SK-N-SH (cell line): ENCODE measurements around the gene BMPR1B. TPM values are rescaled to one million over a fixed set of nuclear protein-coding genes. Genes with fewer than 3 reads are reported as not detected.

ENCODE experiments used
- CTCF ChIA-PET: fragments of 300-600, 350-600 bp; formaldehyde crosslinking; extraction: SDS; loops from one replicate; lab custom pipeline; 2021; lab: Yijun Ruan, JAX
- POLR2A ChIA-PET: fragments of 350-600 bp; sonication (Branson Sonifier 250); formaldehyde crosslinking; extraction: SDS; loops from one replicate; lab custom pipeline; 2020; ENCODE audit warnings: antibody characterized with exemption, inconsistent platforms; lab: Yijun Ruan, JAX
- DNase-seq: peaks from one replicate; pipeline ENCODE4 v3.0.0; 2012
- H2AFZ ChIP-seq: fragments of 200-600 bp; sonication (generic); 2 replicates; pipeline ENCODE4 v1.8.1; 2016; ENCODE audit warnings: antibody characterized with exemption, mild to moderate bottlenecking, low read depth
- H3F3A ChIP-seq: fragments of 200-600 bp; sonication (generic); replicated peaks from 2 replicates; pipeline ENCODE3; 2016; ENCODE audit warnings: antibody characterized with exemption, mild to moderate bottlenecking; ENCODE audit not compliant: insufficient read depth
- H3K27ac ChIP-seq, 2 experiments: fragments of 200-500 bp in 1 of 2; fragments of 200-600 bp in 1 of 2; sonication (Bioruptor generic) in 1 of 2; sonication (generic), shearing (Covaris generic) in 1 of 2; 2 replicates each; pipeline versions ENCODE4 v1.5.1 to v1.6.1; 2014 to 2016; ENCODE audit warnings: low read depth in 2 of 2, inconsistent platforms in 1 of 2, low read length in 1 of 2, mild to moderate bottlenecking in 1 of 2, mixed read lengths in 1 of 2
- H3K27me3 ChIP-seq: fragments of 200-600 bp; sonication (generic), shearing (Covaris generic); 2 replicates; pipeline ENCODE4 v1.6.1; 2016; ENCODE audit warnings: mixed run types; ENCODE audit not compliant: insufficient read depth
- H3K36me3 ChIP-seq, 2 experiments: fragments of 200-500 bp in 1 of 2; fragments of 200-600 bp in 1 of 2; sonication (Bioruptor generic) in 1 of 2; sonication (generic) in 1 of 2; replicated peaks in 1 of 2; 2 replicates each; pipeline versions ENCODE3 to v1.5.1; 2014 to 2016; ENCODE audit warnings: low read length in 1 of 2, mild to moderate bottlenecking in 1 of 2; ENCODE audit not compliant: insufficient read depth in 2 of 2, control insufficient read depth in 1 of 2
- H3K4me1 ChIP-seq, 2 experiments: fragments of 200-500 bp in 1 of 2; fragments of 200-600 bp in 1 of 2; sonication (Bioruptor generic) in 1 of 2; sonication (generic), shearing (Covaris generic) in 1 of 2; 2 replicates each; pipeline versions ENCODE4 v1.5.1 to v1.6.1; 2014 to 2016; ENCODE audit warnings: low read depth in 1 of 2, low read length in 1 of 2, mixed run types in 1 of 2; ENCODE audit not compliant: insufficient read depth in 2 of 2, control insufficient read depth in 1 of 2
- H3K4me2 ChIP-seq: fragments of 200-600 bp; sonication (generic), shearing (Covaris generic); 2 replicates; pipeline ENCODE4 v1.6.1; 2017; ENCODE audit warnings: mixed run types
- H3K4me3 ChIP-seq, 2 experiments: fragments of 200-500 bp in 1 of 2; fragments of 200-600 bp in 1 of 2; sonication (Bioruptor generic) in 1 of 2; sonication (generic), shearing (Covaris generic) in 1 of 2; 2 replicates each; pipeline versions ENCODE4 v1.5.1 to v1.8.1; 2014 to 2016; ENCODE audit warnings: low read depth in 2 of 2, inconsistent platforms in 1 of 2, low read length in 1 of 2, mild to moderate bottlenecking in 1 of 2, mixed read lengths in 1 of 2, moderate library complexity in 1 of 2
- H3K79me2 ChIP-seq: fragments of 200-600 bp; sonication (generic); 2 replicates; pipeline ENCODE4 v1.8.1; 2017; ENCODE audit warnings: mild to moderate bottlenecking; ENCODE audit not compliant: insufficient read depth
- H3K9ac ChIP-seq: fragments of 200-600 bp; sonication (generic); 2 replicates; pipeline ENCODE4 v1.6.1; 2017; ENCODE audit warnings: mixed run types
- H3K9me2 ChIP-seq: fragments of 200-600 bp; sonication (generic); 2 replicates; pipeline ENCODE4 v1.6.1; 2017; ENCODE audit warnings: mixed run types
- H3K9me3 ChIP-seq: fragments of 200-600 bp; sonication (generic); 2 replicates; pipeline ENCODE4 v1.6.1; 2017; ENCODE audit warnings: mixed run types, mild to moderate bottlenecking, moderate library complexity
- H4K20me1 ChIP-seq: fragments of 200-600 bp; sonication (generic); 2 replicates; pipeline ENCODE4 v1.6.1; 2017; ENCODE audit warnings: mild to moderate bottlenecking, mixed run types; ENCODE audit not compliant: insufficient read depth
- EP300 ChIP-seq, 2 experiments: IDR thresholded peaks; 2 replicates each; pipeline versions ENCODE4 v1.4.0 to v1.6.1; 2012; ENCODE audit warnings: borderline replicate concordance in 1 of 2, low read depth in 1 of 2, low read length in 1 of 2
- EZH2phosphoT487 ChIP-seq: fragments of 200-600 bp; sonication (generic); IDR thresholded peaks from 2 replicates; pipeline ENCODE4 v1.6.1; 2017; ENCODE audit warnings: low read depth, mixed run types, mild to moderate bottlenecking, antibody characterized with exemption, moderate library complexity, borderline replicate concordance
- FOXM1 ChIP-seq: IDR thresholded peaks from 2 replicates; pipeline ENCODE4 v1.4.0; 2012; ENCODE audit warnings: low read depth, mild to moderate bottlenecking
- GABPA ChIP-seq: IDR thresholded peaks from 2 replicates; pipeline ENCODE4 v1.4.0; 2012; ENCODE audit warnings: low read depth, mild to moderate bottlenecking
- RAD21 ChIP-seq: IDR thresholded peaks from 2 replicates; pipeline ENCODE4 v1.6.1; 2012; ENCODE audit warnings: mild to moderate bottlenecking, low read length
- RXRA ChIP-seq: IDR thresholded peaks from 2 replicates; pipeline ENCODE4 v1.4.0; 2012; ENCODE audit warnings: low read depth, mild to moderate bottlenecking, borderline replicate concordance
- SIN3A ChIP-seq: IDR thresholded peaks from 2 replicates; pipeline ENCODE4 v1.6.1; 2012; ENCODE audit warnings: low read depth, mild to moderate bottlenecking, low read length, moderate library complexity, borderline replicate concordance
- TAF1 ChIP-seq: IDR thresholded peaks from 2 replicates; pipeline ENCODE4 v1.6.1; 2012; ENCODE audit warnings: low read depth, mild to moderate bottlenecking, low read length, moderate library complexity, borderline replicate concordance
- TCF12 ChIP-seq: IDR thresholded peaks from 2 replicates; pipeline ENCODE4 v1.4.0; 2012
- TEAD4 ChIP-seq: IDR thresholded peaks from 2 replicates; pipeline ENCODE4 v1.4.0; 2012; ENCODE audit warnings: mild to moderate bottlenecking, borderline replicate concordance; ENCODE audit not compliant: insufficient read depth
- WGBS: methylation state at CpG from one replicate; pipeline ENCODE4 v1.1.6; 2017; ENCODE audit warnings: low lambda C conversion rate; 5-methylcytosine and 5-hydroxymethylcytosine counted together
- polyA plus RNA-seq, 3 experiments: library from polyadenylated mRNA; depleted of rRNA; stranded (reverse); fragments of >200 nt; gene quantifications; 2 replicates each; pipeline ENCODE4 v1.2.3, GENCODE V29; 2012
- TF ChIP-seq, protein P1 (sequence below): IDR thresholded peaks from 2 replicates; pipeline ENCODE4 v1.6.1; 2012; ENCODE audit warnings: mild to moderate bottlenecking, low read depth, low read length, moderate library complexity
- TF ChIP-seq, protein P2 (sequence below): fragments of 150-350 bp; IDR thresholded peaks from 2 replicates; pipeline ENCODE4 v1.6.1; 2016; ENCODE audit warnings: mild to moderate bottlenecking, low read depth, low read length
- TF ChIP-seq, protein P3 (sequence below): IDR thresholded peaks from 2 replicates; pipeline ENCODE4 v1.4.0; 2012; ENCODE audit warnings: low read depth, borderline replicate concordance

BMPR1B gene
- polyA plus RNA-seq, 1 of the 3 experiments (the other 2 are of a cell fraction): 0.16 TPM

DNA sequence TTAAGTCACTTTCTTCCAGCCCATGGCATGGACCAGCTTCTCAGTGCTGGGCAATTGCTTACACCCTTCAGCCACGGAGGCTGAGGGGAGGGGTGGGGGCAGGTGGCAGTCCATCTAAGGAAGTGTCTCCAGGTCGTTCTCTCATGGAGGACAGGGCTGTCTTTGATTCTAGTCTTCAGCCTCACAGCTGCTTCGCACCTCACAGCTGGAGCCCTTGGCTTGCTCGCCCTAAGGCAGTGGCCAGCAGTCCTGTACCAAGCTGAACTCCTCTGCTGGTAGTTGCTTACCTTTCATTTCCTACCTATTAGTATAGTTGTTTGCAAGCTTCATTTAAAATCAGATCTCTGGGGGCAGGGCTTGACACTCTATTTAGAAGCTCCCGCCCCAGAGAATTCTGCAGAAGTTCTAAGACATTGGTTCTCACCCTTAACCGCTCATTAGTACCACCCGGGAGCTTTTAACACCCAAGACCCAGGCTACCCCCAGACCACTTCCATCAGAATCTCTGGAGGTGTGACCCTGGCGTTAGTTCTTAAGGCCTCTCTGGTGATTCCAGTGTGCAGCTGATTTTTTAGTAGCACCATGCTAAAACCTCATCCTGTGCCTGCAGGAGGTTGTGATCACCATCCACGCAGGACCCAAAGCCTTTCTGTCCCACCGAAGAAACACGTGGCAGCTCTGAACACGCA is 404.2 kb downstream of the BMPR1B start:
- TF ChIP-seq RXRA: no peak
- no peak for TF ChIP-seq TAF1
- no peak for TF ChIP-seq EZH2phosphoT487
- ChIA-PET CTCF (interaction anchor here (1.2 to 1.6 kb wide), 2 partner anchors 8 to 383 kb away, joined by 5 read pairs; no protein-coding TSS in a partner anchor), POLR2A (no interaction called here)
- H3F3A ChIP-seq: no peaks in the 10 kb centered on the region
- DNase-seq: no peak
- H3K9me3 ChIP-seq: no peaks in the 10 kb centered on the region
- no peaks in the 10 kb centered on the region for H3K9me2 ChIP-seq
- H3K4me3 ChIP-seq: no peak overlapping the region
- H3K36me3 ChIP-seq: peaks cover 0 to 24% of the 10 kb centered on the region in 2 experiments
- H3K4me2 ChIP-seq: no peak overlapping the region
- H3K27me3 ChIP-seq: no peaks in the 10 kb centered on the region
- H3K9ac ChIP-seq: no peak overlapping the region
- H2AFZ ChIP-seq: no peak overlapping the region
- peak overlapping the region in 1 of 2 experiments; percentile 19; a peak in 1 of 4 replicates for H3K27ac ChIP-seq
- no peaks in the 10 kb centered on the region for H4K20me1 ChIP-seq
- 94% methylated on average over 9 of the region's 12 CpGs for WGBS
- peaks cover 0 to 9% of the 10 kb centered on the region in 2 experiments; a peak in 2 of 4 replicates for H3K4me1 ChIP-seq
- H3K79me2 ChIP-seq: no peaks in the 10 kb centered on the region

DNA sequence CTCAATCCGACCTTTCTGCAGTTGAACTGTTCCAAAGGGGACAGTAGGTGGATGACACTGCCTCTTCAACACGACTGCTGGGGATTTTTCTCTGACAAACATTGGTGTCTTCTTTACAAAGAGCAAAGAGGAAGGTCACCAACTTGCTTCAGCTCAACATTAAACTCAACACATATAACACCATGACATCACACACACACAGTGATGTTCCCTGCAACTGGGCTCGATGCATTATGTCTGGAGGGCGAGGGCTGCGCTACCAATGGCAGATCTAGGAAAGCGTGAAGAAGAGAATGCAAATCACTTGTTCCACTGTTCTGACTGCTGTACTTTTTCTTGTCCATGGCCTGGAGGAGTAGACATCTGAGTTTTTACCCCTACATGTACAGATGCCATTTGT is 405.1 kb downstream of the BMPR1B start:
- H3K79me2 ChIP-seq: no peaks in the 10 kb centered on the region
- H3K4me1 ChIP-seq: peaks cover 0 to 12% of the 10 kb centered on the region in 2 experiments; a peak in 2 of 4 replicates
- TF ChIP-seq EZH2phosphoT487: no peak
- TF ChIP-seq FOXM1: no peak
- TF ChIP-seq RAD21: no peak
- TF ChIP-seq, protein P1, sequence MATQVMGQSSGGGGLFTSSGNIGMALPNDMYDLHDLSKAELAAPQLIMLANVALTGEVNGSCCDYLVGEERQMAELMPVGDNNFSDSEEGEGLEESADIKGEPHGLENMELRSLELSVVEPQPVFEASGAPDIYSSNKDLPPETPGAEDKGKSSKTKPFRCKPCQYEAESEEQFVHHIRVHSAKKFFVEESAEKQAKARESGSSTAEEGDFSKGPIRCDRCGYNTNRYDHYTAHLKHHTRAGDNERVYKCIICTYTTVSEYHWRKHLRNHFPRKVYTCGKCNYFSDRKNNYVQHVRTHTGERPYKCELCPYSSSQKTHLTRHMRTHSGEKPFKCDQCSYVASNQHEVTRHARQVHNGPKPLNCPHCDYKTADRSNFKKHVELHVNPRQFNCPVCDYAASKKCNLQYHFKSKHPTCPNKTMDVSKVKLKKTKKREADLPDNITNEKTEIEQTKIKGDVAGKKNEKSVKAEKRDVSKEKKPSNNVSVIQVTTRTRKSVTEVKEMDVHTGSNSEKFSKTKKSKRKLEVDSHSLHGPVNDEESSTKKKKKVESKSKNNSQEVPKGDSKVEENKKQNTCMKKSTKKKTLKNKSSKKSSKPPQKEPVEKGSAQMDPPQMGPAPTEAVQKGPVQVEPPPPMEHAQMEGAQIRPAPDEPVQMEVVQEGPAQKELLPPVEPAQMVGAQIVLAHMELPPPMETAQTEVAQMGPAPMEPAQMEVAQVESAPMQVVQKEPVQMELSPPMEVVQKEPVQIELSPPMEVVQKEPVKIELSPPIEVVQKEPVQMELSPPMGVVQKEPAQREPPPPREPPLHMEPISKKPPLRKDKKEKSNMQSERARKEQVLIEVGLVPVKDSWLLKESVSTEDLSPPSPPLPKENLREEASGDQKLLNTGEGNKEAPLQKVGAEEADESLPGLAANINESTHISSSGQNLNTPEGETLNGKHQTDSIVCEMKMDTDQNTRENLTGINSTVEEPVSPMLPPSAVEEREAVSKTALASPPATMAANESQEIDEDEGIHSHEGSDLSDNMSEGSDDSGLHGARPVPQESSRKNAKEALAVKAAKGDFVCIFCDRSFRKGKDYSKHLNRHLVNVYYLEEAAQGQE: no peak
- no peak for TF ChIP-seq EP300 (IDR thresholded peaks at IDR 0.05; ENCODE audit: borderline replicate concordance in 1 of 2, low read depth in 1 of 2, low read length in 1 of 2)
- TF ChIP-seq, protein P2, sequence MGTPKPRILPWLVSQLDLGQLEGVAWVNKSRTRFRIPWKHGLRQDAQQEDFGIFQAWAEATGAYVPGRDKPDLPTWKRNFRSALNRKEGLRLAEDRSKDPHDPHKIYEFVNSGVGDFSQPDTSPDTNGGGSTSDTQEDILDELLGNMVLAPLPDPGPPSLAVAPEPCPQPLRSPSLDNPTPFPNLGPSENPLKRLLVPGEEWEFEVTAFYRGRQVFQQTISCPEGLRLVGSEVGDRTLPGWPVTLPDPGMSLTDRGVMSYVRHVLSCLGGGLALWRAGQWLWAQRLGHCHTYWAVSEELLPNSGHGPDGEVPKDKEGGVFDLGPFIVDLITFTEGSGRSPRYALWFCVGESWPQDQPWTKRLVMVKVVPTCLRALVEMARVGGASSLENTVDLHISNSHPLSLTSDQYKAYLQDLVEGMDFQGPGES: no peak
- no peak for TF ChIP-seq TCF12
- TF ChIP-seq TEAD4: no peak
- no peak for TF ChIP-seq GABPA
- TF ChIP-seq TAF1: no peak
- TF ChIP-seq RXRA: no peak
- no peak for TF ChIP-seq SIN3A
- TF ChIP-seq, protein P3, sequence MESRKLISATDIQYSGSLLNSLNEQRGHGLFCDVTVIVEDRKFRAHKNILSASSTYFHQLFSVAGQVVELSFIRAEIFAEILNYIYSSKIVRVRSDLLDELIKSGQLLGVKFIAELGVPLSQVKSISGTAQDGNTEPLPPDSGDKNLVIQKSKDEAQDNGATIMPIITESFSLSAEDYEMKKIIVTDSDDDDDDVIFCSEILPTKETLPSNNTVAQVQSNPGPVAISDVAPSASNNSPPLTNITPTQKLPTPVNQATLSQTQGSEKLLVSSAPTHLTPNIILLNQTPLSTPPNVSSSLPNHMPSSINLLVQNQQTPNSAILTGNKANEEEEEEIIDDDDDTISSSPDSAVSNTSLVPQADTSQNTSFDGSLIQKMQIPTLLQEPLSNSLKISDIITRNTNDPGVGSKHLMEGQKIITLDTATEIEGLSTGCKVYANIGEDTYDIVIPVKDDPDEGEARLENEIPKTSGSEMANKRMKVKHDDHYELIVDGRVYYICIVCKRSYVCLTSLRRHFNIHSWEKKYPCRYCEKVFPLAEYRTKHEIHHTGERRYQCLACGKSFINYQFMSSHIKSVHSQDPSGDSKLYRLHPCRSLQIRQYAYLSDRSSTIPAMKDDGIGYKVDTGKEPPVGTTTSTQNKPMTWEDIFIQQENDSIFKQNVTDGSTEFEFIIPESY: no peak
- TF ChIP-seq, all 33 proteins: peak for 0
- Histone ChIP-seq H3F3A (no peaks in the 10 kb centered on the region), H3K9ac (no peak overlapping the region), H4K20me1 (no peaks in the 10 kb centered on the region), H2AFZ (no peak overlapping the region), H3K4me3 (no peak overlapping the region), H3K27ac (no peak overlapping the region), H3K27me3 (no peaks in the 10 kb centered on the region), H3K4me2 (no peak overlapping the region), H3K9me2 (no peaks in the 10 kb centered on the region), H3K36me3 (peaks cover 0 to 31% of the 10 kb centered on the region in 2 experiments), H3K9me3 (no peaks in the 10 kb centered on the region)
- no peak for DNase-seq
- ChIA-PET POLR2A (no interaction called here), CTCF (interaction anchor here (1.0 to 1.6 kb wide), 2 partner anchors 9 to 42 kb away, joined by 3 to 5 read pairs; no protein-coding TSS in a partner anchor)
- WGBS: 91% methylated on average over 6 of the region's 6 CpGs
